ENCODE measurements around the gene GUSB. TPM values are rescaled to one million over a fixed set of nuclear protein-coding genes. Genes with fewer than 3 reads are reported as not detected.

The GUSB gene
- total RNA-seq, 1 experiment from 2014 or later, result 42.3 TPM

- POLR2A ChIA-PET, result no interaction called here
- H3K4me1 Mint-ChIP-seq, result no peaks in the 10 kb centered on the region; the same call in 1 of the 2 replicates
- TF ChIP-seq ZNF423 (CRISPR knock-in tag; IDR thresholded peaks at IDR 0.05), result no peak
- TF ChIP-seq, protein P1, sequence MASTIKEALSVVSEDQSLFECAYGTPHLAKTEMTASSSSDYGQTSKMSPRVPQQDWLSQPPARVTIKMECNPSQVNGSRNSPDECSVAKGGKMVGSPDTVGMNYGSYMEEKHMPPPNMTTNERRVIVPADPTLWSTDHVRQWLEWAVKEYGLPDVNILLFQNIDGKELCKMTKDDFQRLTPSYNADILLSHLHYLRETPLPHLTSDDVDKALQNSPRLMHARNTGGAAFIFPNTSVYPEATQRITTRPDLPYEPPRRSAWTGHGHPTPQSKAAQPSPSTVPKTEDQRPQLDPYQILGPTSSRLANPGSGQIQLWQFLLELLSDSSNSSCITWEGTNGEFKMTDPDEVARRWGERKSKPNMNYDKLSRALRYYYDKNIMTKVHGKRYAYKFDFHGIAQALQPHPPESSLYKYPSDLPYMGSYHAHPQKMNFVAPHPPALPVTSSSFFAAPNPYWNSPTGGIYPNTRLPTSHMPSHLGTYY (CRISPR knock-in tag; IDR thresholded peaks at IDR 0.05), result no peak
- no peak for TF ChIP-seq ZNF512 (CRISPR knock-in tag; IDR thresholded peaks at IDR 0.05; ENCODE audit: borderline replicate concordance)
- TF ChIP-seq NFE2L1 (CRISPR knock-in tag; IDR thresholded peaks at IDR 0.05), result no peak
- TF ChIP-seq, protein P2, sequence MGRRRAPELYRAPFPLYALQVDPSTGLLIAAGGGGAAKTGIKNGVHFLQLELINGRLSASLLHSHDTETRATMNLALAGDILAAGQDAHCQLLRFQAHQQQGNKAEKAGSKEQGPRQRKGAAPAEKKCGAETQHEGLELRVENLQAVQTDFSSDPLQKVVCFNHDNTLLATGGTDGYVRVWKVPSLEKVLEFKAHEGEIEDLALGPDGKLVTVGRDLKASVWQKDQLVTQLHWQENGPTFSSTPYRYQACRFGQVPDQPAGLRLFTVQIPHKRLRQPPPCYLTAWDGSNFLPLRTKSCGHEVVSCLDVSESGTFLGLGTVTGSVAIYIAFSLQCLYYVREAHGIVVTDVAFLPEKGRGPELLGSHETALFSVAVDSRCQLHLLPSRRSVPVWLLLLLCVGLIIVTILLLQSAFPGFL (CRISPR knock-in tag; IDR thresholded peaks at IDR 0.05; ENCODE audit: borderline replicate concordance), result no peak
- no peak for TF ChIP-seq SMAD4 (CRISPR knock-in tag; IDR thresholded peaks at IDR 0.05)
- TF ChIP-seq OVOL2 (CRISPR knock-in tag; IDR thresholded peaks at IDR 0.05; ENCODE audit: borderline replicate concordance), result no peak
- no peak for TF ChIP-seq IRF1 (CRISPR knock-in tag; IDR thresholded peaks at IDR 0.05)
Observed at GRCh38 chr7:65978891-65979582, 3.0 kb downstream of the GUSB start.

GRCh38 chr7:65976659-65977196 lies 5.3 kb downstream of the GUSB start:
- Mint-ChIP-seq H3K36me3 (peaks cover 33% of the 10 kb centered on the region), H3K27me3 (ENCODE audit: low read depth) (no peaks in the 10 kb centered on the region), H3K27ac (no peak overlapping the region; the same call in 1 of the 2 replicates), H3K4me1 (no peaks in the 10 kb centered on the region), H3K4me3 (no peak overlapping the region), H3K9me3 (no peaks in the 10 kb centered on the region)
- POLR2A ChIA-PET, result no interaction called here
- TF ChIP-seq ZNF138 (CRISPR knock-in tag; conservative IDR thresholded peaks at IDR 0.05) (no peak), ATF1 (CRISPR knock-in tag; IDR thresholded peaks at IDR 0.05) (no peak)
- DNase-seq (ENCODE audit: low spot score) (no peak), ATAC-seq (no peak)
- CTCF ChIA-PET, result no interaction called here

More at GRCh38 chr7:65978891-65979582, 3.0 kb downstream of the GUSB start:
- H3K27me3 Mint-ChIP-seq (ENCODE audit: low read depth), result no peaks in the 10 kb centered on the region
- no peaks in the 10 kb centered on the region for H3K9me3 Mint-ChIP-seq
- DNase-seq (ENCODE audit: low spot score) (no peak), ATAC-seq (no peak)
- no peak overlapping the region for H3K4me3 Mint-ChIP-seq
- H3K36me3 Mint-ChIP-seq, result peaks cover 14% of the 10 kb centered on the region
- H3K27ac Mint-ChIP-seq, result no peak overlapping the region
- CTCF ChIA-PET, result interaction anchor here (0.6 kb wide), 1 partner anchor 579 kb away, joined by 3 read pairs; no protein-coding TSS in a partner anchor

- Mint-ChIP-seq H3K36me3 (peaks cover 37% of the 10 kb centered on the region), H3K27ac (no peak overlapping the region)
- CTCF ChIA-PET, result interaction anchor here (0.7 to 1.0 kb wide), 2 partner anchors 37 to 725 kb away, joined by 3 to 5 read pairs; no protein-coding TSS in a partner anchor
- TF ChIP-seq, protein P3, sequence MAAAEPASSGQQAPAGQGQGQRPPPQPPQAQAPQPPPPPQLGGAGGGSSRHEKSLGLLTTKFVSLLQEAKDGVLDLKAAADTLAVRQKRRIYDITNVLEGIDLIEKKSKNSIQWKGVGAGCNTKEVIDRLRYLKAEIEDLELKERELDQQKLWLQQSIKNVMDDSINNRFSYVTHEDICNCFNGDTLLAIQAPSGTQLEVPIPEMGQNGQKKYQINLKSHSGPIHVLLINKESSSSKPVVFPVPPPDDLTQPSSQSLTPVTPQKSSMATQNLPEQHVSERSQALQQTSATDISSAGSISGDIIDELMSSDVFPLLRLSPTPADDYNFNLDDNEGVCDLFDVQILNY (CRISPR knock-in tag; IDR thresholded peaks at IDR 0.05), result no peak
- no peak for TF ChIP-seq TEAD1 (CRISPR knock-in tag; IDR thresholded peaks at IDR 0.05)
- TF ChIP-seq GRHL2 (CRISPR knock-in tag; IDR thresholded peaks at IDR 0.05; ENCODE audit: insufficient replicate concordance, severe bottlenecking), result no peak
- TF ChIP-seq ATF6 (CRISPR knock-in tag; IDR thresholded peaks at IDR 0.05), result no peak
- TF ChIP-seq, protein P4, sequence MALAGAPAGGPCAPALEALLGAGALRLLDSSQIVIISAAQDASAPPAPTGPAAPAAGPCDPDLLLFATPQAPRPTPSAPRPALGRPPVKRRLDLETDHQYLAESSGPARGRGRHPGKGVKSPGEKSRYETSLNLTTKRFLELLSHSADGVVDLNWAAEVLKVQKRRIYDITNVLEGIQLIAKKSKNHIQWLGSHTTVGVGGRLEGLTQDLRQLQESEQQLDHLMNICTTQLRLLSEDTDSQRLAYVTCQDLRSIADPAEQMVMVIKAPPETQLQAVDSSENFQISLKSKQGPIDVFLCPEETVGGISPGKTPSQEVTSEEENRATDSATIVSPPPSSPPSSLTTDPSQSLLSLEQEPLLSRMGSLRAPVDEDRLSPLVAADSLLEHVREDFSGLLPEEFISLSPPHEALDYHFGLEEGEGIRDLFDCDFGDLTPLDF (CRISPR knock-in tag; IDR thresholded peaks at IDR 0.05), result no peak
- no peak for TF ChIP-seq PRRX2 (CRISPR knock-in tag; IDR thresholded peaks at IDR 0.05)
- TF ChIP-seq TCF7 (CRISPR knock-in tag; IDR thresholded peaks at IDR 0.05; ENCODE audit: low read depth), result no peak
- no peak for TF ChIP-seq TEAD4 (CRISPR knock-in tag; IDR thresholded peaks at IDR 0.05)
- no peak for TF ChIP-seq KAT7 (CRISPR knock-in tag; IDR thresholded peaks at IDR 0.05; ENCODE audit: borderline replicate concordance)
- TF ChIP-seq ZBTB21 (CRISPR knock-in tag; IDR thresholded peaks at IDR 0.05; ENCODE audit: borderline replicate concordance), result no peak
Observed at GRCh38 chr7:65975814-65976445, 6.1 kb downstream of the GUSB start.

More at GRCh38 chr7:65975814-65976445, 6.1 kb downstream of the GUSB start:
- DNase-seq (ENCODE audit: low spot score) (no peak), ATAC-seq (peak; percentile 56)
- no peaks in the 10 kb centered on the region for H3K9me3 Mint-ChIP-seq
- POLR2A ChIA-PET, result interaction anchor here (0.6 kb wide), 1 partner anchor 243 kb away, joined by 4 read pairs; no protein-coding TSS in a partner anchor
- no peaks in the 10 kb centered on the region for H3K27me3 Mint-ChIP-seq (ENCODE audit: low read depth)
- no peak overlapping the region for H3K4me3 Mint-ChIP-seq
- H3K4me1 Mint-ChIP-seq, result no peaks in the 10 kb centered on the region
